ENCODE measurements around the gene DMC1. TPM values are rescaled to one million over a fixed set of nuclear protein-coding genes. Genes with fewer than 3 reads are reported as not detected.
A peak's percentile ranks its signal among the peaks of the same experiment; 100 is the strongest.

Gene DMC1
- total and polyA plus RNA-seq, 9 of the 15 experiments (the other 6 are each of a cell fraction or from before 2014, with no cell fraction given) = 5.5 to 55.5 (median 9.8) TPM

DNA sequence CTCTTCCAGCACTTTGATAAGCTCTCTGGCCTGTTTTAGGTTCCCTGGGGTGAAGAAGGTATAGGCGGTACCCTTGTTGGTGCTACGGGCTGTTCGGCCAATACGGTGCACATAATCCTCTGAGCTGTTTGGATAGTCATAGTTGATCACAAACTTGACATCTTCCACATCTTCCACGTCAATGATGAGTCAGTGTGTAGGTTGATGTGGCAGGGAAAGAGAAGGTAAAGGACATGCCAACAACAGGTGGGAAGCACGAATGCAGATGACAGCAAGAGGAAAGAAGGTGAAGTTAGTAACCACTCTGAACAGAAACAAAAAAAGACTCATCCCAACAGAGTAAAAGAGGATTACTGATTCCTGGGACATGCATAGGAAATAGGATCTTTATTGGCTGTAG lies 82.0 kb downstream of the DMC1 start:
- no peak for ATAC-seq
- peaks cover 3% of the 10 kb centered on the region for H3K9me1 ChIP-seq (ENCODE audit: control insufficient read depth, insufficient read depth, low read length)
- FAIRE-seq = no peak
- H3K4me1 ChIP-seq (replicated peaks in 1 of 2; ENCODE audit: control insufficient read depth in 2 of 2, insufficient read depth in 2 of 2, low read length in 2 of 2) = no peaks in the 10 kb centered on the region
- H3K4me3 ChIP-seq = no peak overlapping the region
- WGBS (ENCODE audit: insufficient coverage, low coverage, missing lambda C conversion rate) = 93% methylated on average over 6 of the region's 6 CpGs
- ChIA-PET CTCF (ENCODE audit: low intra/inter-chr PET ratio) (no interaction called here), POLR2A (interaction anchor here (1.0 to 2.9 kb wide), 5 partner anchors 9 to 14 kb away, joined by 3 to 15 read pairs (median 6); no protein-coding TSS in a partner anchor)
- in situ Hi-C loops (cut with MboI) (no loop called here), intact Hi-C loops (cut with micrococcal nuclease) (no loop called here)
- no peak overlapping the region for H3K27ac ChIP-seq (ENCODE audit: extremely low read depth, low read depth, low read length)
- H3K9ac ChIP-seq (ENCODE audit: insufficient read depth in 1 of 2, low read depth in 2 of 2, low read length in 2 of 2) = no peak overlapping the region
- no peak overlapping the region for H2AFZ ChIP-seq (ENCODE audit: low read depth, low read length)
- no peak overlapping the region for H3K4me2 ChIP-seq (ENCODE audit: insufficient read depth, low read length)
- no peak for DNase-seq (ENCODE audit: extremely low read depth in 1 of 4, low spot score in 3 of 4)
- peaks cover 94% of the 10 kb centered on the region for H3K36me3 ChIP-seq (ENCODE audit: control insufficient read depth, insufficient read depth, low read length)
- no peaks in the 10 kb centered on the region; the same call in 1 of the 3 replicates for H3K79me2 ChIP-seq (ENCODE audit: control insufficient read depth, insufficient read depth, low read length)
- H4K20me1 ChIP-seq (replicated peaks; ENCODE audit: control insufficient read depth, insufficient read depth, low read length) = no peaks in the 10 kb centered on the region
- H3K27me3 ChIP-seq (ENCODE audit: control insufficient read depth in 2 of 2, insufficient read depth in 2 of 2, low read length in 2 of 2) = no peaks in the 10 kb centered on the region
- TF ChIP-seq POLR2B (IDR thresholded peaks at IDR 0.05; ENCODE audit: low read depth, partially characterized antibody) (peak; percentile 39), ADNP (tag; IDR thresholded peaks at IDR 0.05) (no peak), FOXP1 (CRISPR knock-in tag; IDR thresholded peaks at IDR 0.05) (no peak), ZNF75A (CRISPR knock-in tag; IDR thresholded peaks at IDR 0.05) (no peak), RNF2 (IDR thresholded peaks at IDR 0.05) (no peak), ZNF764 (CRISPR knock-in tag; IDR thresholded peaks at IDR 0.05; ENCODE audit: low read depth) (no peak), POLR2AphosphoS2 (IDR thresholded peaks at IDR 0.05; ENCODE audit: low read length) (0 out of 2 replicates have a peak, but pooled peaks have one; percentile 56), ETV5 (CRISPR knock-in tag; IDR thresholded peaks at IDR 0.05; ENCODE audit: low read depth) (no peak), TCF7L2 (IDR thresholded peaks at IDR 0.05; ENCODE audit: low read depth, low read length) (no peak), SIRT6 (IDR thresholded peaks at IDR 0.05; ENCODE audit: low read depth, low read length) (no peak), JUND (IDR thresholded peaks at IDR 0.05; ENCODE audit: borderline replicate concordance, low read depth, low read length) (no peak), JUND (tag; IDR thresholded peaks at IDR 0.05; ENCODE audit: borderline replicate concordance, low read depth, low read length) (no peak), POLR2A (conservative IDR thresholded peaks at IDR 0.05) (peak; percentile 9; the same call in 1 of the 2 replicates), ZFP30 (CRISPR knock-in tag; IDR thresholded peaks at IDR 0.05; ENCODE audit: borderline replicate concordance) (no peak), CBX1 (IDR thresholded peaks at IDR 0.05; ENCODE audit: low read depth) (no peak)
- BruUV-seq (replicated peaks) = no TSS peak
- H3K9me3 ChIP-seq (replicated peaks; ENCODE audit: control insufficient read depth, insufficient read depth, low read depth, low read length) = no peaks in the 10 kb centered on the region

Measured in K562 (cell line).